ENCODE measurements around the gene TARBP2.

TARBP2 gene

GRCh38 chr12:53500776-53501614 is at the start of gene TARBP2:
Gene TARBP2 (plus strand): TSS chr12:53501283. CDS start chr12:53501409, 126 bp downstream.
- Histone ChIP-seq H3K27me3 (ENCODE audit: control insufficient read depth in 1 of 2, insufficient read depth in 2 of 2, low read length in 2 of 2) (peaks cover 0 to 5% of the 10 kb centered on the region in 2 donors), H3K9ac (ENCODE audit: low read depth in 1 of 2, low read length in 2 of 2) (peak within 1 kb of the TSS; percentile 95 to 98), H3K9me3 (ENCODE audit: control insufficient read depth in 1 of 2, low read length in 2 of 2) (no peaks in the 10 kb centered on the region), H3K4me3 (ENCODE audit: low read depth in 1 of 2, low read length in 2 of 2) (peak within 1 kb of the TSS; percentile 90 to 91), H3K27ac (ENCODE audit: low read depth, low read length) (peak within 1 kb of the TSS; percentile 98), H3K4me1 (ENCODE audit: control insufficient read depth in 1 of 2, insufficient read depth in 2 of 2, low read length in 2 of 2) (peaks cover 33 to 35% of the 10 kb centered on the region in 2 donors), H3K36me3 (ENCODE audit: control insufficient read depth in 1 of 2, insufficient read depth in 2 of 2, low read length in 2 of 2) (peaks cover 8 to 23% of the 10 kb centered on the region in 2 donors)

GRCh38 chr12:53451661-53452158 is 49.4 kb upstream of the TARBP2 start, which contains the start of gene PCBP2:
Gene PCBP2 (plus strand): TSS chr12:53452102. CDS start chr12:53454801, 2,699 bp downstream.
- peaks cover 26 to 28% of the 10 kb centered on the region in 2 donors for H3K4me1 ChIP-seq (ENCODE audit: control insufficient read depth in 1 of 2, insufficient read depth in 2 of 2, low read length in 2 of 2)
- H3K27ac ChIP-seq (ENCODE audit: low read depth, low read length): peak within 1 kb of the TSS; percentile 93
- peak within 1 kb of the TSS; percentile 80 to 97 for H3K9ac ChIP-seq (ENCODE audit: low read depth in 1 of 2, low read length in 2 of 2)
- H3K4me3 ChIP-seq (ENCODE audit: low read depth in 1 of 2, low read length in 2 of 2): peak within 1 kb of the TSS; percentile 74 to 94
- no peaks in the 10 kb centered on the region for H3K9me3 ChIP-seq (ENCODE audit: control insufficient read depth in 1 of 2, low read length in 2 of 2)
- H3K27me3 ChIP-seq (ENCODE audit: control insufficient read depth in 1 of 2, insufficient read depth in 2 of 2, low read length in 2 of 2): no peaks in the 10 kb centered on the region
- peaks cover 16 to 43% of the 10 kb centered on the region in 2 donors for H3K36me3 ChIP-seq (ENCODE audit: control insufficient read depth in 1 of 2, insufficient read depth in 2 of 2, low read length in 2 of 2)

GRCh38 chr12:53452159-53453077 is 48.7 kb upstream of the TARBP2 start:
- H3K27me3 ChIP-seq (ENCODE audit: control insufficient read depth in 1 of 2, insufficient read depth in 2 of 2, low read length in 2 of 2): no peaks in the 10 kb centered on the region
- peaks cover 17 to 44% of the 10 kb centered on the region in 2 donors for H3K36me3 ChIP-seq (ENCODE audit: control insufficient read depth in 1 of 2, insufficient read depth in 2 of 2, low read length in 2 of 2)
- peak overlapping the region; percentile 80 to 97 for H3K9ac ChIP-seq (ENCODE audit: low read depth in 1 of 2, low read length in 2 of 2)
- peak overlapping the region; percentile 74 to 94 for H3K4me3 ChIP-seq (ENCODE audit: low read depth in 1 of 2, low read length in 2 of 2)
- peaks cover 26 to 28% of the 10 kb centered on the region in 2 donors for H3K4me1 ChIP-seq (ENCODE audit: control insufficient read depth in 1 of 2, insufficient read depth in 2 of 2, low read length in 2 of 2)
- H3K9me3 ChIP-seq (ENCODE audit: control insufficient read depth in 1 of 2, low read length in 2 of 2): no peaks in the 10 kb centered on the region
- peak overlapping the region; percentile 93 for H3K27ac ChIP-seq (ENCODE audit: low read depth, low read length)

GRCh38 chr12:53453953-53454640 is 47.0 kb upstream of the TARBP2 start:
- no peaks in the 10 kb centered on the region for H3K9me3 ChIP-seq (ENCODE audit: control insufficient read depth in 1 of 2, low read length in 2 of 2)
- peaks cover 26 to 28% of the 10 kb centered on the region in 2 donors for H3K4me1 ChIP-seq (ENCODE audit: control insufficient read depth in 1 of 2, insufficient read depth in 2 of 2, low read length in 2 of 2)
- H3K4me3 ChIP-seq (ENCODE audit: low read depth in 1 of 2, low read length in 2 of 2): peak overlapping the region; percentile 17 to 94
- H3K27ac ChIP-seq (ENCODE audit: low read depth, low read length): no peak overlapping the region
- H3K36me3 ChIP-seq (ENCODE audit: control insufficient read depth in 1 of 2, insufficient read depth in 2 of 2, low read length in 2 of 2): peaks cover 23 to 51% of the 10 kb centered on the region in 2 donors
- no peaks in the 10 kb centered on the region for H3K27me3 ChIP-seq (ENCODE audit: control insufficient read depth in 1 of 2, insufficient read depth in 2 of 2, low read length in 2 of 2)
- H3K9ac ChIP-seq (ENCODE audit: low read depth in 1 of 2, low read length in 2 of 2): peak overlapping the region; percentile 73 to 97

- no peak overlapping the region for H3K27ac ChIP-seq (ENCODE audit: low read depth, low read length)
- peaks cover 26 to 57% of the 10 kb centered on the region in 2 donors for H3K36me3 ChIP-seq (ENCODE audit: control insufficient read depth in 1 of 2, insufficient read depth in 2 of 2, low read length in 2 of 2)
- H3K4me3 ChIP-seq (ENCODE audit: low read depth in 1 of 2, low read length in 2 of 2): no peak overlapping the region
- no peak overlapping the region for H3K9ac ChIP-seq (ENCODE audit: low read depth in 1 of 2, low read length in 2 of 2)
- H3K4me1 ChIP-seq (ENCODE audit: control insufficient read depth in 1 of 2, insufficient read depth in 2 of 2, low read length in 2 of 2): peaks cover 26 to 28% of the 10 kb centered on the region in 2 donors
- H3K27me3 ChIP-seq (ENCODE audit: control insufficient read depth in 1 of 2, insufficient read depth in 2 of 2, low read length in 2 of 2): no peaks in the 10 kb centered on the region
- H3K9me3 ChIP-seq (ENCODE audit: control insufficient read depth in 1 of 2, low read length in 2 of 2): no peaks in the 10 kb centered on the region
Observed at GRCh38 chr12:53454707-53455106, 46.4 kb upstream of the TARBP2 start.

- H3K9me3 ChIP-seq (ENCODE audit: control insufficient read depth in 1 of 2, low read length in 2 of 2): no peaks in the 10 kb centered on the region
- H3K4me1 ChIP-seq (ENCODE audit: control insufficient read depth in 1 of 2, insufficient read depth in 2 of 2, low read length in 2 of 2): peaks cover 26 to 28% of the 10 kb centered on the region in 2 donors
- H3K27ac ChIP-seq (ENCODE audit: low read depth, low read length): no peak overlapping the region
- peaks cover 47 to 78% of the 10 kb centered on the region in 2 donors for H3K36me3 ChIP-seq (ENCODE audit: control insufficient read depth in 1 of 2, insufficient read depth in 2 of 2, low read length in 2 of 2)
- H3K27me3 ChIP-seq (ENCODE audit: control insufficient read depth in 1 of 2, insufficient read depth in 2 of 2, low read length in 2 of 2): no peaks in the 10 kb centered on the region
- no peak overlapping the region for H3K4me3 ChIP-seq (ENCODE audit: low read depth in 1 of 2, low read length in 2 of 2)
- H3K9ac ChIP-seq (ENCODE audit: low read depth in 1 of 2, low read length in 2 of 2): no peak overlapping the region
Observed at GRCh38 chr12:53456654-53457366, 44.3 kb upstream of the TARBP2 start.

- no peaks in the 10 kb centered on the region for H3K9me3 ChIP-seq (ENCODE audit: control insufficient read depth in 1 of 2, low read length in 2 of 2)
- peaks cover 14 to 17% of the 10 kb centered on the region in 2 donors for H3K4me1 ChIP-seq (ENCODE audit: control insufficient read depth in 1 of 2, insufficient read depth in 2 of 2, low read length in 2 of 2)
- H3K9ac ChIP-seq (ENCODE audit: low read depth in 1 of 2, low read length in 2 of 2): no peak overlapping the region
- no peak overlapping the region for H3K4me3 ChIP-seq (ENCODE audit: low read depth in 1 of 2, low read length in 2 of 2)
- H3K36me3 ChIP-seq (ENCODE audit: control insufficient read depth in 1 of 2, insufficient read depth in 2 of 2, low read length in 2 of 2): peaks cover 69 to 99% of the 10 kb centered on the region in 2 donors
- H3K27ac ChIP-seq (ENCODE audit: low read depth, low read length): no peak overlapping the region
- no peaks in the 10 kb centered on the region for H3K27me3 ChIP-seq (ENCODE audit: control insufficient read depth in 1 of 2, insufficient read depth in 2 of 2, low read length in 2 of 2)
Observed at GRCh38 chr12:53459097-53459496, 42.0 kb upstream of the TARBP2 start.

GRCh38 chr12:53461059-53461458 is 40.0 kb upstream of the TARBP2 start:
- Histone ChIP-seq H3K9ac (ENCODE audit: low read depth in 1 of 2, low read length in 2 of 2) (no peak overlapping the region), H3K36me3 (ENCODE audit: control insufficient read depth in 1 of 2, insufficient read depth in 2 of 2, low read length in 2 of 2) (peaks cover 77 to 98% of the 10 kb centered on the region in 2 donors), H3K4me3 (ENCODE audit: low read depth in 1 of 2, low read length in 2 of 2) (no peak overlapping the region), H3K27ac (ENCODE audit: low read depth, low read length) (no peak overlapping the region), H3K9me3 (ENCODE audit: control insufficient read depth in 1 of 2, low read length in 2 of 2) (no peaks in the 10 kb centered on the region), H3K4me1 (ENCODE audit: control insufficient read depth in 1 of 2, insufficient read depth in 2 of 2, low read length in 2 of 2) (peaks cover 6 to 11% of the 10 kb centered on the region in 2 donors), H3K27me3 (ENCODE audit: control insufficient read depth in 1 of 2, insufficient read depth in 2 of 2, low read length in 2 of 2) (no peaks in the 10 kb centered on the region)

- peaks cover 2 to 7% of the 10 kb centered on the region in 2 donors for H3K4me1 ChIP-seq (ENCODE audit: control insufficient read depth in 1 of 2, insufficient read depth in 2 of 2, low read length in 2 of 2)
- H3K9me3 ChIP-seq (ENCODE audit: control insufficient read depth in 1 of 2, low read length in 2 of 2): no peaks in the 10 kb centered on the region
- no peak overlapping the region for H3K27ac ChIP-seq (ENCODE audit: low read depth, low read length)
- no peak overlapping the region for H3K4me3 ChIP-seq (ENCODE audit: low read depth in 1 of 2, low read length in 2 of 2)
- H3K9ac ChIP-seq (ENCODE audit: low read depth in 1 of 2, low read length in 2 of 2): no peak overlapping the region
- H3K36me3 ChIP-seq (ENCODE audit: control insufficient read depth in 1 of 2, insufficient read depth in 2 of 2, low read length in 2 of 2): peaks cover 78 to 99% of the 10 kb centered on the region in 2 donors
- no peaks in the 10 kb centered on the region for H3K27me3 ChIP-seq (ENCODE audit: control insufficient read depth in 1 of 2, insufficient read depth in 2 of 2, low read length in 2 of 2)
Observed at GRCh38 chr12:53461591-53461990, 39.5 kb upstream of the TARBP2 start.
